Activated B cell treated with CpG ODN at 0.5 μM for 24 hours (primary cell): Measurements from ENCODE around the gene SLC6A5. TPM values are rescaled to one million over a fixed set of nuclear protein-coding genes. Genes with fewer than 3 reads are reported as not detected.

Experiments
- ATAC-seq: fragments of 200-7000 bp; cut with Tn5 transposase; one replicate; pipeline ENCODE4 v1.10.0; 2021; ENCODE audit warnings: low read depth, mild to moderate bottlenecking, moderate library complexity
- CTCF ChIA-PET: fragments of 350-600 bp; sonication (Branson Sonifier 250); formaldehyde crosslinking; loops from one replicate; lab custom pipeline; 2021; ENCODE audit warnings: antibody characterized with exemption; lab: Charles Lee
- POLR2A ChIA-PET: fragments of 350-600 bp; sonication (Branson Sonifier 250); formaldehyde crosslinking; loops from one replicate; lab custom pipeline; 2021; ENCODE audit warnings: antibody characterized with exemption; lab: Charles Lee
- DNase-seq: peaks from one replicate; pipeline ENCODE4 v3.0.0; 2022
- H3K27ac Mint-ChIP-seq: one replicate; pipeline ENCODE4 v1.8.0; 2020; ENCODE audit warnings: mixed read lengths
- H3K27me3 Mint-ChIP-seq: one replicate; pipeline ENCODE4 v1.8.0; 2021; ENCODE audit warnings: mixed read lengths
- H3K36me3 Mint-ChIP-seq: one replicate; pipeline ENCODE4 v1.8.0; 2021; ENCODE audit warnings: low read depth, mixed read lengths
- H3K4me1 Mint-ChIP-seq: one replicate; pipeline ENCODE4 v1.8.0; 2021; ENCODE audit warnings: mixed read lengths
- H3K4me3 Mint-ChIP-seq: one replicate; pipeline ENCODE4 v1.8.0; 2020; ENCODE audit warnings: mild to moderate bottlenecking, mixed read lengths
- H3K9me3 Mint-ChIP-seq: one replicate; pipeline ENCODE4 v1.8.0; 2020; ENCODE audit warnings: mixed read lengths
- intact Hi-C: fragments of 100-400 bp; cut with micrococcal nuclease; formaldehyde crosslinking; loops from one replicate; pipeline ENCODE4 v1.15.1; 2024
- total RNA-seq: library from RNA; stranded (reverse); gene quantifications from 2 replicates; pipeline ENCODE4 v1.2.3, GENCODE V29; 2022
- TF ChIP-seq, protein P1 (sequence below): fragments of 200-600 bp; IDR thresholded peaks from one replicate; pipeline ENCODE4 v1.8.0; 2022; ENCODE audit warnings: antibody characterized with exemption, mild to moderate bottlenecking

SLC6A5 gene
- total RNA-seq, 1 donor from 2014 or later: not detected

DNA sequence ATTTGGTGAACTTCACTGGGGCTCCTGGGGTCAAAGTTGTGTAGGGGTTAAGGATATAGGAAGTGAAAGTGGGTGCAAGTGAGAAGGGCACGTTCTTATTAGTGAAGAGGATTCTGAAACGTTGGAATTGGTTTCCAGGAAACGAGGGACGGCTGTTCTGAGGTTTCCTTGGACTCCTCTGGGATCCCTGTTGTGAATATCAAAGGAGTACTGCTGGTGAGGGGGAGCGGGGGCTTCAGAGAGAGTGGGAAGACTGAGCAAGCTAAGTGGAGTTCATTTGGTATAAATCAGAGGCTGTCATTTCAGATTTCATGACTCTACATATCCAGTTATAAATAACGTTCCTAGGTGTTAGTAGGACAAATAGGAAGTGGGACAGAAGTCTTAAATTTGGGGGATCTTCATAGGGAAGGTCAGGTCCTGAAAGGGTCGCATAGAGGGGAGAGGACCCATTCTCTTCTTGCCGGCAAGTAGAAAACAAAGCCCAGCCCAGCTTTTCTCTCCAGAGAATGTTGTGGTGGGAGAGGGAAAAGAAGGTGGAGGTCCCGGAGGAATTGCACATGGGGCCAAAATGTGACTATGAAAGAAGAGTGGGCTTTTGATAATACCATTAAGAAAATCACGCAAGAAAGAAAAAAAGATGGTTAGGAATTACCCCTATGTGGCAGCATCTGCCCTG is 68.9 kb downstream of the SLC6A5 start:
- H3K9me3 Mint-ChIP-seq: no peaks in the 10 kb centered on the region

DNA sequence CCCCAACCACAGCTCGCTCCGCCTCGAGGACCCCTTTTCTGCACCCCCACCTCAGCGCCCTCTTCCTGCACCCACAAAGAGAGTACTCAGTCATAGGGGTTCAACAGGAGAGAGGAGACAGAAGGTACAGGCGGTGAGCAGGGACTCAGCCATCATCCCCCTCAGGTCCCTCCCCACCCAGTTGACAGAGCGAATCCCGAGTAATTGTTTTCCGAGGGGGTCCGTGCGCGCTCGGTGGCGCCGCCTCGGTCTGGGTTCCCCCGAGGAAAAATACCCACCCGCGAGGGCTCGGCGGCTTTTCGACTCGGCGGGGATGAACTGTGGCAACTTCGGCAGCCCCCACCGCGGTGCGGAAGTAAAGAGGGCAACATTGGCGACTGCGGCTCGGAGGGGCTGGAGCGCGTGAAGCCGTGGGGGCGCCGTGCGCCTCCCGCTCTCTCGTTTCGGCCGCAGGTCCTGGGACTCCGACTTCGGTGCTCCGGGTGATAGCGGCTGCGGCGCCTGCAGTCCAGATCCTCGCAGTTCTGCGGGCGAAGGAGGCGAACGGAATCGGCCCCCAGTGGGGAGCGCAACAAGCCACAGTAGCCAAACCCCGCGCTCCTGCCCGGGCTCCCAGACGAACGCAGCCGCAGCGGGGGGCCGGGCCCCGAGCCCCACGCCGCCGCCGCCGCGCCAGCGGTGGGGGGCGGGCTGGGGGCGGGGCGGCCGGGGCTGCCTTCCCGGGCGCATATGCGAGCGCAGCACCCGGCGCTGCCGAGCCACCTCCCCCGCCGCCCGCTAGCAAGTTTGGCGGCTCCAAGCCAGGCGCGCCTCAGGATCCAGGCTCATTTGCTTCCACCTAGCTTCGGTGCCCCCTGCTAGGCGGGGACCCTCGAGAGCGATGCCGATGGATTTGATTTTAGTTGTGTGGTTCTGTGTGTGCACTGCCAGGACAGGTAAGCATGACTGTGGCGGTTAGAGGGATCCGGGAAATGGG is 69.7 kb downstream of the SLC6A5 start, which contains the start of gene NELL1:
Gene NELL1 (plus strand): TSS at position 743 of the 976 bp plus-strand sequence.
- Mint-ChIP-seq H3K27me3 (peaks cover 58% of the 10 kb centered on the region), H3K27ac (no peak within 1 kb of the TSS), H3K4me1 (peaks cover 12% of the 10 kb centered on the region), H3K36me3 (no peaks in the 10 kb centered on the region), H3K4me3 (no peak within 1 kb of the TSS), H3K9me3 (no peaks in the 10 kb centered on the region)
- TF ChIP-seq, protein P1, sequence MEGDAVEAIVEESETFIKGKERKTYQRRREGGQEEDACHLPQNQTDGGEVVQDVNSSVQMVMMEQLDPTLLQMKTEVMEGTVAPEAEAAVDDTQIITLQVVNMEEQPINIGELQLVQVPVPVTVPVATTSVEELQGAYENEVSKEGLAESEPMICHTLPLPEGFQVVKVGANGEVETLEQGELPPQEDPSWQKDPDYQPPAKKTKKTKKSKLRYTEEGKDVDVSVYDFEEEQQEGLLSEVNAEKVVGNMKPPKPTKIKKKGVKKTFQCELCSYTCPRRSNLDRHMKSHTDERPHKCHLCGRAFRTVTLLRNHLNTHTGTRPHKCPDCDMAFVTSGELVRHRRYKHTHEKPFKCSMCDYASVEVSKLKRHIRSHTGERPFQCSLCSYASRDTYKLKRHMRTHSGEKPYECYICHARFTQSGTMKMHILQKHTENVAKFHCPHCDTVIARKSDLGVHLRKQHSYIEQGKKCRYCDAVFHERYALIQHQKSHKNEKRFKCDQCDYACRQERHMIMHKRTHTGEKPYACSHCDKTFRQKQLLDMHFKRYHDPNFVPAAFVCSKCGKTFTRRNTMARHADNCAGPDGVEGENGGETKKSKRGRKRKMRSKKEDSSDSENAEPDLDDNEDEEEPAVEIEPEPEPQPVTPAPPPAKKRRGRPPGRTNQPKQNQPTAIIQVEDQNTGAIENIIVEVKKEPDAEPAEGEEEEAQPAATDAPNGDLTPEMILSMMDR: no peak
- ChIA-PET CTCF (no interaction called here), POLR2A (no interaction called here)
- ATAC-seq (no peak), DNase-seq (no peak)
- intact Hi-C loops: no loop called here

More for the DNA sequence above, 68.9 kb downstream of the SLC6A5 start:
- Mint-ChIP-seq H3K27ac (no peak overlapping the region), H3K4me1 (peaks cover 12% of the 10 kb centered on the region), H3K4me3 (no peak overlapping the region), H3K27me3 (peaks cover 54% of the 10 kb centered on the region), H3K36me3 (no peaks in the 10 kb centered on the region)
- DNase-seq: no peak
- TF ChIP-seq, protein P1: no peak
- POLR2A ChIA-PET: no interaction called here
- CTCF ChIA-PET: no interaction called here
- ATAC-seq: no peak
- intact Hi-C loops: no loop called here

- H3K27ac Mint-ChIP-seq: no peak overlapping the region
- no peak overlapping the region for H3K4me3 Mint-ChIP-seq
- H3K4me1 Mint-ChIP-seq: peaks cover 12% of the 10 kb centered on the region
- ChIA-PET POLR2A (no interaction called here), CTCF (no interaction called here)
- peaks cover 65% of the 10 kb centered on the region for H3K27me3 Mint-ChIP-seq
- intact Hi-C loops: no loop called here
- no peaks in the 10 kb centered on the region for H3K9me3 Mint-ChIP-seq
- DNase-seq: no peak
- H3K36me3 Mint-ChIP-seq: no peaks in the 10 kb centered on the region
- TF ChIP-seq, protein P1: no peak
- no peak for ATAC-seq
Observed at GRCh38 chr11:20669820-20670684, 70.6 kb downstream of the SLC6A5 start.

DNA sequence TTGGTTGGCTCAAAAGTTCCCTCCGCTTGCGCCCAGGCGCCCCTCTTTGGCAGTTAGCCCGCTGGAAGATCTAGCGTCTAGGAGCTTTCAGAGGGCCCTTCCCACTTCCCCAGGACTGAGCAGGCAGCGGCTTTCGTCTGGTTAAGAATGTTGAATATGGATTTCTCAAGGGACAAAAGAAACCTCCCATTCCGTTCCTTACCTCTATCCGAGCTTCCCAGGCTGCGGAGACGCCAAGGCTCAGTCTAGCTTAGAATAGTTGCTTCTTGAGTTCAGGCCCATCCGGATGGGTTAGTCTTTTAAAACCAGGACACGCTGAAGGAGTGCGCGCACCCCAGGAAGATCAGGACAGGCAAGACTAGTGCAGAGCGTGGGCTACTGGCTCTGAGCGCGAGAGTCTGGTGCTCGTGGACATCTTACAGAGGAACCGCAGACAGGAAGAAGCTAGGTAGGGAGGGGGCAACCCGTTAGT is 71.6 kb downstream of the SLC6A5 start:
- Mint-ChIP-seq H3K4me1 (peaks cover 12% of the 10 kb centered on the region), H3K4me3 (no peak overlapping the region), H3K27me3 (peaks cover 66% of the 10 kb centered on the region), H3K27ac (no peak overlapping the region), H3K36me3 (no peaks in the 10 kb centered on the region), H3K9me3 (no peaks in the 10 kb centered on the region)
- intact Hi-C loops: no loop called here
- CTCF ChIA-PET: no interaction called here
- POLR2A ChIA-PET: no interaction called here
- TF ChIP-seq, protein P1: no peak
- ATAC-seq (no peak), DNase-seq (no peak)
